Activated CD4-positive, alpha-beta T cell treated with anti-CD3 and anti-CD28 coated beads, Interleukin-2, amount 50 U/mL, for 24 hours (primary cell): ENCODE results near the gene PRIM1.
"Not testable (repeated sequence)": the region's sequence is repeated elsewhere in the genome, so short reads cannot be mapped to it uniquely, and the experiment has no call there.

Source experiments
- DNase-seq, 2 donors: peaks; one replicate each; pipeline ENCODE4 v3.0.0-alpha.2; 2020; ENCODE audit warnings: low read depth in 1 of 2, low spot score in 1 of 2

Gene PRIM1

DNA sequence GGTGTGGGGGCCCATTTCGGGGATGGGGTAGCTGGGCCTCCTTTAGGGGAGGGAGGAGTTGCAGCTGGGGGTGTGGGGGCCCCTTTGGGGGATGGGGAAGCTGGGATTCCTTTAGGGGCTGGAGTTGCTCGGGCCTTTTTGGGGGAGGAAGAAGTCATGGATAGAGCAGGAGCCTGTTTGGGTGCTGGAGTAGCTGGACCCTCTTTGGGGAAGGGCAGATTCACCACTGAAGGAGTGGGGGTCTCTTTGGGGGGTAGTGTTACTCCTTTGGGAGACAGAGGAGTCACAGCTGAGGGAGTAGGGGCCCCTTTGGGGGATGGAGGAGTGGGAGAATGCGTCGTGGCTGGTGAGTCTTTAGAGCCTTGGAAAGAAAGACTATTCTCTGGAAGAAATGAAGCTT, 33.5 kb downstream of the PRIM1 start:
- DNase-seq = no peak

- no peak for DNase-seq
Measured at GRCh38 chr12:56718149-56718548, 34.0 kb downstream of the PRIM1 start.

DNA sequence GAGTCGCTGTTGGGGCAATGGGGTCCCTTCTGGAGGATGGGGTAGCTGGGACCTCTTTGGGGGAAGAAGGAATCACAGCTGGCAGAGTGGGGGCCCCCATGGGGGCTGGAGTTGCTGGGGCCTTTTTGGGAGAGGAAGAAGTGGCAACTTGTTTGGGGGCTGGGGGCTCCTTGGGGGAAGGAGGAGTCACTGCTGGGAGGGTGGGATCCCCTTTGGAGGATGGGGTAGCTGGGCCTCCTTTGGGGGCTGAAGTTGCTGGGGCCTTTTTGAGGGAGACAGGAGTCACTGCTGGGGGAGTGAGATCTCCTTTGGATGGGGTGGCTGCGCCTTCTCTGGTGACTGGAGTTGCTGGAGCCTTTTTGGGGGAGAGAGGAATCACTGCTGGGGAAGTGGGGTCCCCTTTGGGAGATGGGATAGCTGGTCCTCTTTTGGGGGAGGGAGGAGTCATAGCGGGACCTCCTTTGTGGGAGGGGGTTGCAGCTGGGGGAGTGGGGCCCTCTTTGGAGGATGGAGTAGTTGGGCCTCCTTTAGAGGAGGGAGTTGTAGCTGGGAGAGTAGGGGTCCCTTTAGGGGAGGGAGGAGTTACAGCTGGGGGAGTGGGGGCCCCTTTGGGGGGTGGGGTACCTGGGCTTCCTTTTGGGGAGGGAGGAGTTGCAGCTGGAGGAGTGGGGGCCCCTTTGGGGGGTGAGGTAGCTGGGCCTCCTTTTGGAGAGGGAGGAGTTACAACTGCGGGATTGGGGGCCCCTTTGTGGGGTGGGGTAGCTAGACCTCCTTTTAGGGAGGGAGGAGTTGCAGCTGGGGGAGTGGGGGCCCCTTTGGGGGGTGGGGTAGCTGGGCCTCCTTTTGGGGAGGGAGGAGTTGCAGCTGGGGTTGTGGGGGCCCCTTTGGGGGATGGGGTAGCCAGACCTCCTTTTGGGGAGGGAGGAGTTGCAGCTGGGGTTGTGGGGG, 34.9 kb downstream of the PRIM1 start:
- no peak for DNase-seq

DNA sequence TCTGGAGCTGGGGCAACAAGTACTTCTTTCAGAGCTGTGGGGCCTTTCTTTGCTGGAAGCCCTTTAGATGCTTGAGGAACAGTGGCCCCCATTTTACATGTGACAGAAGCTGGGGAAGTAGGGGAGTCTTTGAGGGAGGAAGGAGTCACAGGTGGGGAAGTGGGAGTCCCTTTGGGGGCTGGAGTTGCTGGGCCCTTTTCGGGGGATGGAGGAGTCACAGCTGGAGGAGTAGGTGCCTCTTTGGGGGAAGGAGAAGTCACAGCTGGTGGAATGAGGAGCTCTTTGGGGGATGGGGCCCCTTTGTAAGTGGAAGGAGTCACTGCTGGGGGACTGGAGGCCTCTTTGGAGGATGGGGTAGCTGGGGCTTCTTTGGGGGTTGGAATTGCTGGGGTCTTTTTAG, 35.7 kb downstream of the PRIM1 start:
- DNase-seq = no peak

DNA sequence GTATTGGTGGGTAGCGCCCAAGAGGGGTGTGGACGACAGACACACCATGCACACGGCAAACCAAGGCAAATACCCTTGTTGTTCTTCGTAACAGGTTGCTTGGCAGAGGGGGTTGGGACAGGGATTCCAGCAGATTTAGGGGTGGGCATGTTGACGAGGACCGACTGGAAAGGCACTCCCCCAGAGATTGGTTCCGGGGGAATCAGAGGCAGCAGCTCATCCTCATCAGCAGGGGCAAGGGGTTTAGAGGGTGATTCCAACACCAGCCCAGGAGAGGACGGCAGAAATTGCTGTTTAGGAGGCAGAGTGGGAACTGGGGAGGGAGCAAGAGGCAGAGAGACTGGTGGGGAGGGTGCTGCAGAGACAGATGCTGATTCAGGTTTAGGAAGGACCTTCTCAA, 36.3 kb downstream of the PRIM1 start:
- DNase-seq = no peak

GRCh38 chr12:56714431-56714929, 37.6 kb downstream of the PRIM1 start:
- DNase-seq = no peak

DNA sequence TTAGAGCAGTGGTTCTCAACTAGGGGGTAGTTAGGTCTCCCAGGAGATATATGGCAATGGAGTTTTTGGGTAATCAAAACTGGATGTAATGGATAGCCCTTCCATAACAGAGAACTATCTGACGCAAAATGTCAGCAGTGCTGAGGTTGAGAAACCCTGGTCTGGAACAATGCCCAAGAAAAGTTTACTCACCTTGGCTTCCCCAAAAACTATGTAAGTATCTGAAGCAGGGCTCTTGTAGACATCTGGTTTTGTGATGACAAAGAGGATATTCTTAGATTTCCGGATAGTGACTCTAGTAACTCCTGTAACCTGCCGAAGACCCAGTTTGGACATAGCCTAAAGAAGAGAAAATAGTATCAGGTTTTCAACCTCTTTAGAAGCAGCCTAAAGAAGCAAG, 38.8 kb downstream of the PRIM1 start:
- DNase-seq = no peak

- DNase-seq = no peak
Measured at GRCh38 chr12:56709759-56710376, 42.3 kb downstream of the PRIM1 start.

DNA sequence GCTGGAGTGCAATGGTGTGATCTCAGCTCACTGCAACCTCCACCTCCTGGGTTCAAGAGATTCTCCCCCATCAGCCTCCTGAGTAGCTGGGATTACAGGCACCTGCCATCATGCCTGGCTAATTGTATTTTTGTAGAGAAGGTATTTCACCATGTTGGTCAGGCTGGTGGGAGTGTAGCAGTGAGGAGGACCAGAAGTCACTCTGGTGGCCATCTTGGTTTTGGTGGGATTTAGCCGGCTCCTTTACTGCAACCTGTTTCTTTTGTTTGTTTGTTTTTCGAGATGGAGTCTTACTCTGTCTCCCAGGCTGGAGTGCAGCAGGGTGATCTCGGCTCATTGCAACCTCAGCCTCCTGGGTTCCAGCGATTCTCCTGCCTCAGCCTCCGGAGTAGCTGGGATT, 47.6 kb downstream of the PRIM1 start:
- not testable (repeated sequence) for DNase-seq

GRCh38 chr12:56699020-56699661, 53.0 kb downstream of the PRIM1 start:
- no peak for DNase-seq

- DNase-seq = no peak
Measured at GRCh38 chr12:56695327-56696101, 56.6 kb downstream of the PRIM1 start.

- no peak for DNase-seq
Measured at GRCh38 chr12:56694161-56694560, 58.0 kb downstream of the PRIM1 start.

GRCh38 chr12:56688846-56689109, 63.3 kb downstream of the PRIM1 start:
- DNase-seq = no peak

DNA sequence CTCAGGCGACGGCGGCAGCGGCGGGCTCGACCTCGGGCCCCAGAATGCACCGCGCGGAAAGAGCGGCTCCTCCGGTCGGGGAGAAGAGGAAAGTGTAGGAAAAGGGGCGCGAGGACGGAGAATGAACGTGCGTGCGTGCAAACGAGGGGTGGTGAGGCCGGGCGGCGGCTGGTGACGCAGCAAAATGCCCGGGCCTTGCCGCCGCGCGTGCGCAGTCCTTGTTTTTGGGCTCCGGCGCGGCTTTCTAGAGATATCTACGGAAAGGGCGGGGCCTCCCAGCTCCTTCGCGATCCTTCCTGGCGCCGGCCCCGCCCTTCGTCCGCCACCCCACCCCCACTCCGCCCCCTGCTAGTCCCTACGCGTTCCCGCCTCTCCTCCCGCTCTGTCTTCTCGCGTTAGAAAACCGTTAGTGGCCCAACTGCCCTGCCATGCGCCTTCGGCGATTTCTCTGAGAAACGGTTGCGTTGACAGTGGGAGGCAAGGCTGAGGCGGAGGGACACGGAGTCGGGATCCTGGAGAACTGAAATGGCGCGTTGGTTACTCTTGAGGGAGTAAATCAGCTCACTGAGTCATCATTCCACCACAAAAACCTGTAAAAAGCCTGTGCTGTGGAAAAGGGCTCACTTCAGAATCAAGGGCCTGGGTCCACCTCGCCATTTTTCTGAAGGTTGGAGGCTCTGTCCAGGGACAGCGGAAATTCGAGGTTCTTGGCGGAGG, 63.8 kb downstream of the PRIM1 start, which contains the start of gene PTGES3:
Gene PTGES3, minus strand, starts transcription at position 156 of the 717 bp plus-strand sequence. CDS start 285 bp downstream, outside the sequence.
- DNase-seq = peak; percentile 94 to 97

DNA sequence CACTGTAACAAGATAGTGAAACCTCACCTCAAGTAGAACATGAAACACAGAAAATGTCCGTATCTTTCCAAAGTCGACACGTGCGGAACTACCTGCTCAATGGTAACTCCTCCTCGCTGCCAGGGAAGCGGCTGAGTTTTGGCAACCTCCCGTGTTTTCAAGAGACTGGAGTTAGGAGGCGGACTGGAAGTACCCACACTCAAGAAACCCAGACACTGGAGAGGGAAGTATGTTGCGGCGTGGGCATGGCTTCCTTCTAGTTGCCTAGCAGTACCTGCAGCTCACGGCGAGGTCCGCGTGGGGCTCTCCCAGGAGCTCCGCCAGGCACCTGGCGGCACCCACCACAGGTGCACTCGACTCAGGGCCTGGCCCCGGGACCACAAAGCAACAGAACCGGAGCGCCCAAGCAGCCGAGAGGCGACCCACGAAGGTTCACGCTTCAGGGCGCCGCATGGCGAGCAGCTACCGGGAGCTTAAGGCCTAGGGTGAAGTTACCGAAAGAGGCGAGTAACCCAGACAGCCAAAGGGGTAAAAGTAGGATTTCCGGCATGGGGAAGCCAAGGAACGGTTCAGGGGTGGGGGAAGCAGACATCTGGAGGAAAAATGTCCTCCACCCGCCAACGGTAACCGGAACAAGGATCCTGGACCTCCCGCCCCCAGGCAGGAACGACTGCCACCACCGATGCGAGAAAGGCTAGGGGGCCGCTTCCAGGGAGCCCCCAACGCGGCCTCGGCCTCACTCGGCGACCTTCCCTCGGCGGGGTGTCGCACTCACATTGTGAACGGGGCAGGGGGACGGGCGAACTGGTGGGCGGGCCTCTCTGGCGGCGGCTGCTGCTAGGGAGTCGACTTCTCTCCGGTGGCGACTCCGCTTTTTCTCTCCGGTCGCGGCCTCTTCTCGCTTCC, 64.6 kb downstream of the PRIM1 start:
- peak; percentile 44 to 47 for DNase-seq

DNA sequence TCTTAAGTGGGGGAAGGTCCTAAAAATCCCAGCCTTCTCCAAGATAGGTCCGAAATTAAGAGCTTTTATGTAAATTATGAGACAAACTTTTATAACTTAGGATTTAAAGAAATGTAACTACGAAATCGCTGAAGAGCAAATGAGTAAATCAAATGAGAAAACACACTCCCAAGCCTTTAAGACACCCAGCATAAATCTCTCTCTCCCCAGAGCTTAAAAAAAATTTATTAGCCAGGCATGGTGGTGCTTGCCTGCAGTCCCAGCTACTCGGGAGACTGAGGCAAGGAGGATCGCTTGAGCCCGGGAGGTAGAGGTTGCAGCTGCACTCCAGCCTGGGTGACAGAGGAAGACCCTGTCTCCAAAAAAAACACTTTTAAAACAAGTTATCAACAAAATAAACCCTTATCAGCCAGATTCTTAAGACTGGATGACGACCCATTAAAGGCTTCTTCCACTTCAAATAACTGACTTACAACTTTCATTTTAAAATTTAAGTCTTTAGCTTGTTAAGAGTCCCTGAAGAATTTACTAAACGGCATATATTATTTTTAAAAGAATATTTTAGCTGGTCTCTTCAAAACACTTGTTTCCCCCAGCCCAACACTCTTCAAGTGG, 67.3 kb downstream of the PRIM1 start:
- no peak for DNase-seq

- DNase-seq = no peak
Measured at GRCh38 chr12:56682323-56682722, 69.8 kb downstream of the PRIM1 start.
